MG63 (cell line): ENCODE results near the gene TUBGCP6. TPM values are rescaled to one million over a fixed set of nuclear protein-coding genes. Genes with fewer than 3 reads are reported as not detected.
A peak's percentile ranks its signal among the peaks of the same experiment; 100 is the strongest.

ENCODE experiments used
- DNase-seq: peaks from one replicate; pipeline ENCODE4 v3.0.0-alpha.2; 2020
- H3K27me3 ChIP-seq: fragments of 250-450 bp; sonication (Bioruptor Pico); 2 replicates; pipeline ENCODE4 v1.5.1; 2020; ENCODE audit warnings: mild to moderate bottlenecking, moderate library complexity
- H3K36me3 ChIP-seq: fragments of 250-450 bp; sonication (Bioruptor Pico); 2 replicates; pipeline ENCODE4 v1.5.1; 2020; ENCODE audit warnings: mild to moderate bottlenecking, moderate library complexity
- H3K4me3 ChIP-seq: fragments of 250-450 bp; sonication (Bioruptor Pico); 2 replicates; pipeline ENCODE4 v1.5.1; 2020; ENCODE audit warnings: mild to moderate bottlenecking, moderate library complexity
- H3K9me3 ChIP-seq: fragments of 250-450 bp; sonication (Bioruptor Pico); 2 replicates; pipeline ENCODE4 v1.5.1; 2020; ENCODE audit warnings: mild to moderate bottlenecking, moderate library complexity
- total RNA-seq: library from RNA; depleted of rRNA; stranded (reverse); fragments of >200 nt; shearing (Covaris generic); gene quantifications from 2 replicates; pipeline ENCODE4 v1.2.3, GENCODE V29; 2014; ENCODE audit warnings: low replicate concordance

Gene TUBGCP6
- total RNA-seq, 1 experiment from 2014 or later = 11.8 TPM

- H3K36me3 ChIP-seq = peaks cover 6% of the 10 kb centered on the region
- no peaks in the 10 kb centered on the region for H3K27me3 ChIP-seq
- H3K9me3 ChIP-seq = no peaks in the 10 kb centered on the region
- peak; percentile 79 for DNase-seq
- H3K4me3 ChIP-seq = peak within 1 kb of the TSS; percentile 63
Observed at GRCh38 chr22:50269970-50270665, 25.3 kb upstream of the TUBGCP6 start, which contains the start of gene MAPK11. MAPK11 (minus strand) TSS chr22:50270380; CDS start chr22:50270292, 88 bp downstream.

GRCh38 chr22:50269573-50269969 lies 24.7 kb upstream of the TUBGCP6 start:
- H3K36me3 ChIP-seq = peaks cover 4% of the 10 kb centered on the region
- DNase-seq = no peak
- no peaks in the 10 kb centered on the region for H3K27me3 ChIP-seq
- H3K4me3 ChIP-seq = peak overlapping the region; percentile 63
- H3K9me3 ChIP-seq = no peaks in the 10 kb centered on the region

DNA sequence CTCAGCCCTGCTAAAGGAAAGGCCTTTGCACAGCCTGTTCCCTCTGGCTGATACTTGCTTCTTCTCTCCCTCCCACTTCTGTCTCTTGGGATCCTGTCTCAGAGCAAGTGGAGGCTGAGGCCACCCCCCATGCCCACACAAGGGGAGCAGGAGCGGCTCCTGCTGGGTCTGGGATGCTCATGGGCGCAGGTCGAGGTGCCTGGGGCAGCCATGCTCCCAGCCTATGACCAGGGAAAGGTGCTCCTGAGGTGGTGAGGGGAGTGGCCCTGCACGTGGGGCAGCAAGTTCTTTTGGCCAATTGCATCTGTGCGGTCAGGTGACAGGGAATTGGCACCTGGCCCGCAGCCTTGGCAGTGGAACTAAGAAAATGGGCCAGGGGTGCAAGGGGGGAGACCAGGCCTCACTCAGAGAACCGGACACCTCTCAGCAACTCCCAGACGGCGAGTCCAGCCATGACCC lies 23.9 kb upstream of the TUBGCP6 start:
- Histone ChIP-seq H3K36me3 (no peaks in the 10 kb centered on the region; the same call in 1 of the 2 replicates), H3K27me3 (no peaks in the 10 kb centered on the region), H3K4me3 (no peak overlapping the region), H3K9me3 (no peaks in the 10 kb centered on the region)
- no peak for DNase-seq

DNA sequence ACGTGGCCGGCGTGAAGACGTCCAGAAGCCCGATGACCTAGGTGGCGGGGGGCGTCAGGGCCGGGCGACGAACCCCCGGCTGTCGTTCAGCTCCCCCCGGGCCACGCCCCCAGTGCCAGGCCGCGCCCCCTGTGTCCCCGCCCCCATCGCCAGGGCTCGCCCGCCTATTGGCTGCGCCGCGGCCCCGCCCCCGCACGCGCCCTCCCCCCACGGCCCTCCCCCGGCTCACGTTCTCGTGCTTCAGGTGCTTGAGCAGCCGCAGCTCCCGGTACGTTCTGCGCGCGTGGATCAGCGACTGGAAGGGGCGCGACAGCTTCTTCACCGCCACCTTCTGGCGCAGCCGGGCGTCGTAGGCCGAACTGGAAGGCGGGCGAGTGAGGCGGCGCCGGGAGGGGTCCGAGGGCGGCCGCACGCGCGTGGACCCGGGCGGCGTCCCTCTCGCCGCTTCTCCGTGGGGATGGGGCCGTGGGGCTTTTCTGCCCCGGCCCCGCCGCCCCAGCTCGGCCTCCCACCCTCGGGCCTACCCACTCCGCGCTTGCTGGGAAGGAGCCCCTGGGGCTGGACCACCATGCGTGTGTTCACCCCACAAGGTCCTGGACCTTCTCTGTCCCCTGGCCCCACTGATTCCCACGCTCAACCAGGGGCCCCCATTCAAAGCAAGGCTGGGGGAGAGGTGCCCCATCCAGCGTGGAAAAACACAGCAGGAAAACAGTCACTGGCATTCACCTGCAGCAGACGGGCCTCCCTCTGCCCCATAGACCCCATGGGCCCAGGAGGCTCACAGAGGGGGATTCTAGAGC lies 23.0 kb upstream of the TUBGCP6 start:
- Histone ChIP-seq H3K27me3 (no peaks in the 10 kb centered on the region), H3K36me3 (no peaks in the 10 kb centered on the region), H3K4me3 (no peak overlapping the region), H3K9me3 (no peaks in the 10 kb centered on the region)
- DNase-seq = no peak

GRCh38 chr22:50266994-50267393 lies 22.2 kb upstream of the TUBGCP6 start:
- no peak for DNase-seq
- H3K27me3 ChIP-seq = no peaks in the 10 kb centered on the region
- H3K36me3 ChIP-seq = no peaks in the 10 kb centered on the region
- no peak overlapping the region for H3K4me3 ChIP-seq
- no peaks in the 10 kb centered on the region for H3K9me3 ChIP-seq

GRCh38 chr22:50264946-50265669 lies 20.3 kb upstream of the TUBGCP6 start:
- no peak overlapping the region for H3K4me3 ChIP-seq
- H3K36me3 ChIP-seq = no peaks in the 10 kb centered on the region; the same call in none of the 2 replicates
- DNase-seq = no peak
- H3K9me3 ChIP-seq = no peaks in the 10 kb centered on the region
- H3K27me3 ChIP-seq = no peaks in the 10 kb centered on the region

DNA sequence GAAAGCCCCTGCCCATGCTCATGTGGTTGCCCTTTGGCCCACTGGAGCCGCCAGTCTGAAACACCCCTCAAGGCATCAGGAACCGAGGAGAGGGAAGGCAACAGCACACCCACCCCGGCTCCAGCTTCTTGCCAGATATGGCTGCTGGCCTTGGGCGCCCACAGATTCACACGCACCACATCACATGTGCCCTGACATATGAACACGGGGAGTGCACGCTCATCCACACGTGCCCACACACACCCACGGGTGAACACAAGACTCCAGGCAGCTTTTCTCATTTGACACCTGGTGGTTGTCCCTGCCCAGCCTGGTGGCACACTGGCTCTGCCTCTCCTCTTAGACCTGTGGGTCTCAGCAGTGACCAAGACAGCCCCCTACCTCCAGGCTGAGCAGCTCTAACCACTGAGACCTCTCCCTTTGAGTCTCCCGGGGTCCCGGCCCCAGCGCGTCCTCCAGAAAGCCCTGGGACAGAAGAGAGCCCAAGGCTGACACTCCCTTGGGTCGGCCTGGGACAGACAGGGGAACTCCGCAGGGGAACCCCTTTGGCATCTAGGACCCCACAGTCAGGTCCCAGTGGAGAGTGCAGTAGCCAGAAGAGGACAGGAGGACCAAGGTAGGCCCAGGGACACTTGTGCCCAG lies 19.4 kb upstream of the TUBGCP6 start:
- no peak for DNase-seq
- no peak overlapping the region for H3K4me3 ChIP-seq
- H3K27me3 ChIP-seq = no peaks in the 10 kb centered on the region
- H3K36me3 ChIP-seq = no peaks in the 10 kb centered on the region; the same call in none of the 2 replicates
- no peaks in the 10 kb centered on the region for H3K9me3 ChIP-seq

DNA sequence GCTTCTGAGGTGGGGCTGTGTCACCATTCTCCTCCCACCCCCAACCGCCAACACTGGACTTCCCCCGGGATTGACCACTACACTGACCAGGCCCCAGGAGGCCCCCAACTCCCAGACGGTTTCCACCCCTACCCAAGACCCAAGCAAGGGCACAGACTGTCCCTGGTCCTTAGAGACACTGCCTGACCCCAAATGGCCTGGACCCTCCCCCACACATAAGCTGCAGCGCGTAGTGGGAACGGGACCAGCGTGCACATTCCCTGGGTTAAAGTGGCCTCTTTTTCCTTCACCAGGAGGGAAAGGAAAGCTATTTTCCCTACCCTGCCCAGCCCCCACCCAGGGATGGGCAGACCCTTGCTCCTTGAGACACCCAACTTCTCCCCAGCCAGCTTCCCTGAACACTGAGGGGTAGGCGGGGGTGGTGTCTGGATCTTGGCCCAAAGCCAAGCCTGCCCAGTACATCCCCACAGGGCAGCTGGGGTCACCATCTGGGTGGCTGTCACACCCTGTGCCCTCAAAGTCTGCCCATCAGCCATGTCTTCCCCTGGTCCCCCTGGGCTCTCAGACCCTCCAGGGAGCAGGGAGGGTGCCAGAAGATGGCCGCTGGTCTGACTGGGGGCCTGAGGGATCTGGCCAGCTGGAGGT lies 18.3 kb upstream of the TUBGCP6 start:
- H3K4me3 ChIP-seq = no peak overlapping the region
- DNase-seq = no peak
- no peaks in the 10 kb centered on the region for H3K27me3 ChIP-seq
- H3K9me3 ChIP-seq = no peaks in the 10 kb centered on the region
- peaks cover 3% of the 10 kb centered on the region for H3K36me3 ChIP-seq

DNA sequence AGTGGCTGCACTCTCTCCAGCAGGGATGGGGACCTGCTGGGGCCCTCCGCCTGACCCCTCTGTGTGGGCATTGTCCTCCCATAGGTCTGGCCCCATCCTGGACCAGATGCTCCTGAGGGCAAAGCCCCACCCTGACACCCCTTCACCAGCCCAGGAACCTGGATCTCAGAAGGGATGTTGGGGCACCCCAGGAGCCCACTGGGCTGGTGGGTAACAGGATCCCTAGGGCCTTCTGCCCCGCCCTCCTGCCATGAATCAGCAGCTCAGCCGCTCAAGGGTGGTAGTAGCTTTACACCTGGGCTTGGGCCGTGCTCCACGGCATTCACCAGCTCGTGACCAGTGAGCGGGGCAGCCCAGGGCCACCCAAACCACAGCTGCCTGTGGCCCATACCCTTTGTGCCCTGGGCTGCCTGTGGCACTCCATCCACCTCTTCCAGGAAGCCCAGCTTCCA lies 17.7 kb upstream of the TUBGCP6 start:
- Histone ChIP-seq H3K4me3 (no peak overlapping the region), H3K36me3 (peaks cover 6% of the 10 kb centered on the region)
- no peak for DNase-seq

DNA sequence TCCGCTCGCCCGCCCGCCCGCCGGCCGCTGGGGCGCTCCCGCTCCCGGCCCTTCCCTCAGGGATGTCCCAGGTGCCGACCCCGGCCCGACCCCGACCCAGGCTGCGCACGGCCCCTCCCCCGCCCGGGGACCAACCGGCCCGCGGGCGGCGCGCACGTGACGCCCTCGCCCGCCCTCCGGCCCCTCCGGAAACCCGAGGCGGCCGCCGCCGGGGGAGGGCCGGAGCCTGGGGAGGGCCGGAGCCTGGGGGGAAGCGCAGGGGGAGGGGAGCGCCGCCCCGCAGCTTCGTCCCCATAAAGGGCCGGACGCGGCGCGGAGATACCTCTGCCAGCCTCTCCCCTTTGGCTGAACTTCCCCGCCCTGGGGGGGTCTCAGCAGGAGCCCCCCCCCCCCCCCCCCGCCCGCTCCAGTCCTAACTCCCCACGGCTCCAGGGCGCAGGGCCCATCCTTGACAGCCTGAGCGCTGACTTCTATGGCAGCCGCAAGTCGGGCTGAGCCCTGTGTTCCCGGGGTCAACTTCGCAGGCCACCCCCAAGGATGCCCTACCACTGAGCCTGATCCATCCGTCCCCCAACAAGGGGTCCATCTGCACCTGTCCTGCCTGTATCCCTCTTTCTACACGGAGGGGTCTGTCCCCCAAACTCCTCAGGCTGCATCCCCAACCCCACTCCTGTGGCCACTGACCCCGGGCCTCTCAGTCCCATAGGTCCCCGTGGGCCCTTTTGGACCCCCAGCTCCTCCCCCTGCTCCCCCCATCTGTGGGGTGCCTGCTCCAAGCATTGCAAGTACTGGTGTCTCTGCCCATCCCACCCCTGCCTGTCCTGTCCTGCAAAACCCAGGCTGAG lies 17.0 kb upstream of the TUBGCP6 start, which contains the start of gene MAPK12:
MAPK12 (minus strand) TSS at position 69 of the 845 bp plus-strand sequence. CDS start 174 bp downstream, outside the sequence.
- H3K27me3 ChIP-seq = no peaks in the 10 kb centered on the region
- H3K4me3 ChIP-seq = peak within 1 kb of the TSS; percentile 75
- peak; percentile 64 for DNase-seq
- no peaks in the 10 kb centered on the region for H3K9me3 ChIP-seq
- peaks cover 12% of the 10 kb centered on the region for H3K36me3 ChIP-seq

More for the DNA sequence above, 17.7 kb upstream of the TUBGCP6 start:
- H3K9me3 ChIP-seq = no peaks in the 10 kb centered on the region
- H3K27me3 ChIP-seq = no peaks in the 10 kb centered on the region

DNA sequence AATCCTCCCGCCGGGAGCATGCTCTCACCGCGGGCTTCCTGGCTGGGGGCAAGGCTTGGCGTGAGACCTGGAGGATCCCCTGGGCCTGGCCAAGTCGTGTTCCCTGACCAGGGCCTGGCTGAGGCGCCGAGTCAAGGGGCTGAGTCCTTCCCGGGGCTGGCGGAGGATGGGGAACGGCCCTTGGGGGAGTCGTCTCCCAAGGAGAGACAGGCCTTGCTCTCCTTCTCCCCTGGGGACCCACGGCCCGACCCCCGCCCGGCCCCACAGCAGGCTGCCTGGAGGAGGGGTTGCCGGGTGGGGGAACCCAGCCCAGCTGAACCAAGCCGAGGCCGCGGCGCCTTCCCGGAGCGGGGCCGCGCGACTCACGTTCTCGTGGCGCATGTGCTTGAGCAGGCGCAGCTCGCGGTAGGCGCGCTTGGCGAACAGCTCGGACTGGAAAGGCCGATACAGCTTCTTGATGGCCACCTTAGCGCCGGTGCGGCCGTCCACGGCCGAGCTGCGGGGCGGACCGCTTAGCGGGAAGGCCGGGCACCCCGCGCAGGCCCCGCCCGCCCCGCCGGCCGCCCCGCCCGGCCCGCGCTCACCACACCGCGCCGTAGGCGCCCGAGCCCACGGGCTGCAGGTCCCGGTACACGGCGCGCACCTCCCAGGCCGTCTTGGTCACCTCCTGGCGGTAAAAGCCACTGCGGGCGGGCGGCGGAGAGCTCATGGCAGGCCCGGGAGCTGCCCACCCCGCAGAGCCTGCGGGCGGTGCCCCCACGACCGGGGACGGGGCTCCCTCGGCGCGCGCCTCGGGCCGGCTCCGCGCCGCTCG lies 16.2 kb upstream of the TUBGCP6 start:
- peak; percentile 68 for DNase-seq
- Histone ChIP-seq H3K27me3 (no peaks in the 10 kb centered on the region), H3K9me3 (no peaks in the 10 kb centered on the region), H3K4me3 (peak overlapping the region; percentile 75), H3K36me3 (peaks cover 15% of the 10 kb centered on the region)

DNA sequence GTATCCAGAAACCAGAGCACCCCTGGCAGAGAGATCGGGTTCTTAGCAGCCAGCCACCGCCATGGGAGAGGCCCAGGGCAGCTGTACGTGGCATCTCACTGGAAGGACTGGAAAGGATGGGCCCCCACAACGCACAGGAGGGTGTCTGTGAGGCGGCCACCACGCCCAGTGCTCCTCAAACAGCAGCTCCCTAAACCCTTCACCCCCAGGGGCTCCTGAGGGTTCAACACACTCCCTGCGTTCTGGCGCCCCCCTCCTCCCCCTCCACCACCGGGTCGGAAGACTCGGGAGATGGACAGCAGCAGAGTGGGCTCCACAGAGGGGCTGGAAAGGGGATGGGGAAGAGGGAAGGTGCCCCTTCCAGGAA lies 15.6 kb upstream of the TUBGCP6 start:
- H3K9me3 ChIP-seq = no peaks in the 10 kb centered on the region
- peak overlapping the region; percentile 75 for H3K4me3 ChIP-seq
- peak; percentile 48 for DNase-seq
- no peaks in the 10 kb centered on the region for H3K27me3 ChIP-seq
- H3K36me3 ChIP-seq = peaks cover 18% of the 10 kb centered on the region

GRCh38 chr22:50259302-50259701 lies 14.5 kb upstream of the TUBGCP6 start:
- H3K9me3 ChIP-seq = no peaks in the 10 kb centered on the region
- H3K4me3 ChIP-seq = no peak overlapping the region
- peaks cover 22% of the 10 kb centered on the region for H3K36me3 ChIP-seq
- no peaks in the 10 kb centered on the region for H3K27me3 ChIP-seq
- no peak for DNase-seq
